SH-SY5Y (cell line): ENCODE data around the gene LDHAL6A.

Experiments used
- GATA2 ChIP-seq: IDR thresholded peaks from 2 replicates; pipeline ENCODE4 v1.6.1; 2011; ENCODE audit warnings: mild to moderate bottlenecking, low read depth, low read length
- GATA3 ChIP-seq: IDR thresholded peaks from 2 replicates; pipeline ENCODE4 v1.6.1; 2011; ENCODE audit warnings: low read depth, mild to moderate bottlenecking, low read length, moderate library complexity

GRCh38 chr11:18495271-18495670 is 39.6 kb downstream of the LDHAL6A start:
- TF ChIP-seq GATA3 = no peak
- no peak for TF ChIP-seq GATA2
